ENCODE data around the gene UBE2L6. TPM values are rescaled to one million over a fixed set of nuclear protein-coding genes. Genes with fewer than 3 reads are reported as not detected.

The UBE2L6 gene
- polyA plus RNA-seq, 3 donors = 30.6 to 40.3 (median 34.2) TPM

DNA sequence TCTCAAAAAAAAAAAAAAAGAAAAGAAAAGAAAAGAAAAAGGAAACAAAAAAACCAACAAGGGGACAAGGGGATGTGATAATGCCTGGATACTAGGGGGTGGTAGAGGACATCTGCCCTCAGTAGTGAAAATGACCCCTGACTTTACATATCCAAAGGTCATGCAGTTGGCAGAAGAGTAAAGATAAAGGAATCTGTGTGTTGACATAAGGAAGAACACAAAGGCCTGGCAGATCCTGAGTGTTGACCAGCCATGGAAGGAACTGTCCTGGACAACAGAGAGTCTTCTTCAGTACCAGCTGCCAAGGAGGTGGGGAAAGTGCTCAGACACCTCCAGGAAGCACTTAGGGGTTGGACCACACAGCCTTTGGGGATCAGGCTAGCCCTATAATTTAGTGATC lies 64.6 kb downstream of the UBE2L6 start:
- no peak for DNase-seq

DNA sequence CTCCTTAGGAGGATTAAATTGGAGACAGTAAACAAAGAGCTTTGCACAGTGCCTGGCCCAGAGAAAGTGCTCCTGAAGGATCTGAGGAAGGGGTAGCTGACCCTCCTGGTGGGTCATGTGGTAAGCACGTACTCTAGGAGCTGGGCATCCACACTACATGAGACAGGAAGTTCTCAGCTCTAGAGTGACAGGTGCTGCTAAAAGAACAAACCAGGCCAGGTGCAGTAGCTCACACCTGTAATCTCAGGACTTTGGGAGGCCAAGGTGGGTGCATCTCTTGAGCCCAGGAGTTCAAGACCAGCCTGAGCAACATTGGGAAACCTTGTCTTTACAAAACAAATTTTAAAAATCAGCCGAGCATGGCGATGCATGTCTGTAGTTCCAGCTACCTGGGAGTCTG lies 65.1 kb downstream of the UBE2L6 start:
- DNase-seq = no peak

DNA sequence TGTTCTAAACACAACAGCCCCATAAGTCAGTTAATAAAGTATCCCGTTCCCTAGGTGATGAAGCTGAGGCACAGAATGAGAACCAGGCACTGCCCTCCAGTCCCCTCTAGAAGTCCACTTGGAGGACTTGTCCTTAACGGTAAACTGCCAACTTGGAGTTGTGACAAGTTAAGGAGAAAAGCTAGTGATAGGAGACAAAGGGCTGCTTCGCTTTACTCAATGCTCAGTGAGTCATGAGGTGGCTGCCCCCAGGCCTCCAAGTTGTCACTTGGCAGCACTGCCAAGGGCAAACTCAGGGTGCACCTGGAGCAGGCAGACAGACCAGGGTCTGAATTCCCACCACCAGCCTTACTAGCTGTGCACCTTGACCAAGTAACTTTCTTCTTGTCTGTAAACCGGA lies 65.5 kb downstream of the UBE2L6 start:
- DNase-seq = no peak

Other genes with a start within 250 kb of the UBE2L6 start
- 10 to 100 TPM; 66.2 to 76.4 (median 67.6) TPM for gene TNKS1BP1, start 242.7 kb downstream of the UBE2L6 start, polyA plus RNA-seq (ENCODE audit: insufficient read length in 3 of 3)
- gene SSRP1, start 231.8 kb downstream of the UBE2L6 start, polyA plus RNA-seq (ENCODE audit: insufficient read length in 3 of 3) = 100 to 1,000 TPM; 162 to 212 (median 183) TPM
- gene P2RX3, start 229.3 kb downstream of the UBE2L6 start, polyA plus RNA-seq (ENCODE audit: insufficient read length in 3 of 3) = 1 to 10 TPM in 1 of 3 donors, under 1 TPM in 2; 0.76 to 1.4 (median 0.83) TPM
- under 1 TPM; 0.26 to 0.77 (median 0.52) TPM for gene PRG3, start 186.5 kb downstream of the UBE2L6 start, polyA plus RNA-seq (ENCODE audit: insufficient read length in 3 of 3)
- 1 to 10 TPM in 1 of 3 donors, under 1 TPM in 2; 0.59 to 1.5 (median 0.88) TPM for gene PRG2, start 177.0 kb downstream of the UBE2L6 start, polyA plus RNA-seq (ENCODE audit: insufficient read length in 3 of 3)
- gene SLC43A3, start 140.6 kb downstream of the UBE2L6 start, polyA plus RNA-seq (ENCODE audit: insufficient read length in 3 of 3) = 10 to 100 TPM; 20.3 to 25.0 (median 24.4) TPM
- gene RTN4RL2, start 107.1 kb downstream of the UBE2L6 start, polyA plus RNA-seq (ENCODE audit: insufficient read length in 3 of 3) = 1 to 10 TPM; 2.8 to 4.7 (median 3.8) TPM
- gene SLC43A1, start 52.0 kb downstream of the UBE2L6 start, polyA plus RNA-seq (ENCODE audit: insufficient read length in 3 of 3) = 1 to 10 TPM; 5.0 to 6.5 (median 5.5) TPM
- 10 to 100 TPM; 33.1 to 47.7 (median 40.0) TPM for gene TIMM10, start 36.9 kb downstream of the UBE2L6 start, polyA plus RNA-seq (ENCODE audit: insufficient read length in 3 of 3)
- under 1 TPM; 0.17 to 0.37 (median 0.30) TPM for gene SMTNL1, start 30.1 kb downstream of the UBE2L6 start, polyA plus RNA-seq (ENCODE audit: insufficient read length in 3 of 3)
- 100 to 1,000 TPM; 125 to 141 (median 130) TPM for gene SERPING1, start 30.0 kb upstream of the UBE2L6 start, polyA plus RNA-seq (ENCODE audit: insufficient read length in 3 of 3)
- 1 to 10 TPM; 2.0 to 5.9 (median 4.3) TPM for gene YPEL4, start 82.2 kb upstream of the UBE2L6 start, polyA plus RNA-seq (ENCODE audit: insufficient read length in 3 of 3)
- gene CLP1, start 90.1 kb upstream of the UBE2L6 start, polyA plus RNA-seq (ENCODE audit: insufficient read length in 3 of 3) = 10 to 100 TPM; 15.2 to 17.9 (median 15.8) TPM
- gene ZDHHC5, start 100.4 kb upstream of the UBE2L6 start, polyA plus RNA-seq (ENCODE audit: insufficient read length in 3 of 3) = 10 to 100 TPM; 53.7 to 59.9 (median 54.9) TPM
- gene MED19, start 144.5 kb upstream of the UBE2L6 start, polyA plus RNA-seq (ENCODE audit: insufficient read length in 3 of 3) = 10 to 100 TPM; 21.3 to 24.3 (median 22.9) TPM
- 100 to 1,000 TPM; 114 to 123 (median 118) TPM for gene TMX2, start 144.9 kb upstream of the UBE2L6 start, polyA plus RNA-seq (ENCODE audit: insufficient read length in 3 of 3)
- 100 to 1,000 TPM; 126 to 150 (median 149) TPM for gene SELENOH, start 173.8 kb upstream of the UBE2L6 start, polyA plus RNA-seq (ENCODE audit: insufficient read length in 3 of 3)
- under 1 TPM; 0.14 to 0.50 (median 0.48) TPM for gene BTBD18, start 184.1 kb upstream of the UBE2L6 start, polyA plus RNA-seq (ENCODE audit: insufficient read length in 3 of 3)
- 100 to 1,000 TPM; 190 to 240 (median 218) TPM for gene CTNND1, start 194.1 kb upstream of the UBE2L6 start, polyA plus RNA-seq (ENCODE audit: insufficient read length in 3 of 3)

Measured in renal pelvis (tissue), 4 donors.